Fibroblast of lung (primary cell): ENCODE measurements around the gene OLFM1. TPM values are rescaled to one million over a fixed set of nuclear protein-coding genes. Genes with fewer than 3 reads are reported as not detected.

Source experiments
- DNase-seq, 2 donors: peaks; one replicate each; pipeline versions ENCODE4 v3.0.0 to v3.0.0-alpha.2; 2010; ENCODE audit warnings: low read depth in 2 of 2
- H2AFZ ChIP-seq: 2 replicates; pipeline ENCODE4 v1.5.1; 2012; ENCODE audit warnings: low read length, control low read depth, inconsistent platforms
- H3K27ac ChIP-seq: 2 replicates; pipeline ENCODE4 v1.5.1; 2011; ENCODE audit warnings: low read length, control low read depth; ENCODE audit not compliant: insufficient read depth
- H3K27me3 ChIP-seq: 2 replicates; pipeline ENCODE4 v1.5.1; 2011; ENCODE audit warnings: mild to moderate bottlenecking, low read length; ENCODE audit not compliant: control insufficient read depth, insufficient read depth
- H3K36me3 ChIP-seq: 2 replicates; pipeline ENCODE4 v1.5.1; 2011; ENCODE audit warnings: low read length; ENCODE audit not compliant: control insufficient read depth, insufficient read depth
- H3K4me1 ChIP-seq: 2 replicates; pipeline ENCODE4 v1.5.1; 2011; ENCODE audit warnings: low read length; ENCODE audit not compliant: control insufficient read depth, insufficient read depth; ENCODE audit errors: extremely low read depth
- H3K4me2 ChIP-seq: 2 replicates; pipeline ENCODE4 v1.5.1; 2011; ENCODE audit warnings: low read length, control low read depth; ENCODE audit not compliant: insufficient read depth; ENCODE audit errors: extremely low read depth
- H3K4me3 ChIP-seq, 4 experiments: fragments of 200-600 bp in 1 of 4; sonication (generic) in 1 of 4; replicated peaks in 1 of 4; 2 replicates each; pipeline ENCODE4 v1.5.1; 2011 to 2016; ENCODE audit warnings: low read length in 4 of 4, low read depth in 3 of 4, mild to moderate bottlenecking in 3 of 4, control low read depth in 2 of 4, inconsistent platforms in 1 of 4, mixed read lengths in 1 of 4; ENCODE audit not compliant: insufficient read depth in 1 of 4; ENCODE audit errors: control extremely low read depth in 1 of 4
- H3K79me2 ChIP-seq: 2 replicates; pipeline ENCODE4 v1.5.1; 2012; ENCODE audit warnings: mild to moderate bottlenecking, low read length, inconsistent platforms; ENCODE audit not compliant: control insufficient read depth, insufficient read depth
- H3K9ac ChIP-seq: 2 replicates; pipeline ENCODE4 v1.5.1; 2011; ENCODE audit warnings: mild to moderate bottlenecking, low read length, control low read depth; ENCODE audit not compliant: insufficient read depth
- H3K9me3 ChIP-seq: 2 replicates; pipeline ENCODE4 v1.5.1; 2012; ENCODE audit warnings: low read depth, low read length; ENCODE audit not compliant: control insufficient read depth, insufficient read depth
- H4K20me1 ChIP-seq: 2 replicates; pipeline ENCODE4 v1.5.1; 2011; ENCODE audit warnings: low read length; ENCODE audit not compliant: control insufficient read depth, insufficient read depth; ENCODE audit errors: extremely low read depth
- EZH2 ChIP-seq: IDR thresholded peaks from 2 replicates; pipeline ENCODE4 v1.5.1; 2012; ENCODE audit warnings: low read length, control low read depth, mild to moderate bottlenecking; ENCODE audit errors: missing control alignments
- polyA plus RNA-seq, 2 donors: library from polyadenylated mRNA; depleted of rRNA in 1 of 2; stranded (reverse) in 1 of 2; unstranded in 1 of 2; fragments of >200 nt; gene quantifications; 2 replicates each; pipeline ENCODE4 v1.2.1, GENCODE V29; 2011 to 2012; ENCODE audit warnings: missing spikeins in 1 of 2
- total RNA-seq: library from RNA; depleted of rRNA; stranded (reverse); fragments of >200 nt; gene quantifications from 2 replicates; pipeline ENCODE4 v1.2.1, GENCODE V29; 2014
- TF ChIP-seq, protein P1 (sequence below), 2 donors: IDR thresholded peaks in 1 of 2; conservative IDR thresholded peaks in 1 of 2; 1 replicate in 1 of 2; 2 replicates in 1 of 2; pipeline ENCODE4 v1.5.1; 2011 to 2012; ENCODE audit warnings: low read length in 2 of 2, control low read depth in 1 of 2, inconsistent platforms in 1 of 2, low read depth in 1 of 2, mild to moderate bottlenecking in 1 of 2

OLFM1 gene
- total and polyA plus RNA-seq, 2 donors (not counting 1 experiment from before 2014, with no cell fraction given), result 2.0 to 7.6 TPM

DNA sequence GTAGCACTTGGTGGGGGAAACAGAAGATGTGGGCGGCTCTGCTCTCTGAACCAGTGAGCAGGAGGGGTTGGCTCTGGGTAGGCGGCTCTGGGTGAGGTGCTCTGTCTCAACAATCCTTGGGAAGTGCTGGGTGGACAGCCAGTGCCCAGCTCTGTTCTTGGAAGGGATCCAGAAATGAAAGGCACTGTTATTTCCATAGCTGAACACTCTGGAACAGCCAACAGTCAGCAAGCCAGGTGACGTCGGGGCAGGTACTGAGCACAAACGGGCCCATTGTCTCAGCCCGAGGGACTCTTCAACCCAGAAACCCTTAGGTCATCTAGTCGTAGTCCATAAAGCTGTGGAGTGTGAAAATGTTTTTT, 36.3 kb downstream of the OLFM1 start:
- H4K20me1 ChIP-seq, result no peaks in the 10 kb centered on the region
- no peak overlapping the region for H2AFZ ChIP-seq
- H3K9ac ChIP-seq, result no peak overlapping the region
- H3K4me3 ChIP-seq, result no peak overlapping the region
- no peaks in the 10 kb centered on the region for H3K4me1 ChIP-seq
- H3K27ac ChIP-seq, result no peak overlapping the region
- no peaks in the 10 kb centered on the region for H3K9me3 ChIP-seq
- no peak for TF ChIP-seq EZH2
- TF ChIP-seq, protein P1, sequence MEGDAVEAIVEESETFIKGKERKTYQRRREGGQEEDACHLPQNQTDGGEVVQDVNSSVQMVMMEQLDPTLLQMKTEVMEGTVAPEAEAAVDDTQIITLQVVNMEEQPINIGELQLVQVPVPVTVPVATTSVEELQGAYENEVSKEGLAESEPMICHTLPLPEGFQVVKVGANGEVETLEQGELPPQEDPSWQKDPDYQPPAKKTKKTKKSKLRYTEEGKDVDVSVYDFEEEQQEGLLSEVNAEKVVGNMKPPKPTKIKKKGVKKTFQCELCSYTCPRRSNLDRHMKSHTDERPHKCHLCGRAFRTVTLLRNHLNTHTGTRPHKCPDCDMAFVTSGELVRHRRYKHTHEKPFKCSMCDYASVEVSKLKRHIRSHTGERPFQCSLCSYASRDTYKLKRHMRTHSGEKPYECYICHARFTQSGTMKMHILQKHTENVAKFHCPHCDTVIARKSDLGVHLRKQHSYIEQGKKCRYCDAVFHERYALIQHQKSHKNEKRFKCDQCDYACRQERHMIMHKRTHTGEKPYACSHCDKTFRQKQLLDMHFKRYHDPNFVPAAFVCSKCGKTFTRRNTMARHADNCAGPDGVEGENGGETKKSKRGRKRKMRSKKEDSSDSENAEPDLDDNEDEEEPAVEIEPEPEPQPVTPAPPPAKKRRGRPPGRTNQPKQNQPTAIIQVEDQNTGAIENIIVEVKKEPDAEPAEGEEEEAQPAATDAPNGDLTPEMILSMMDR (conservative IDR thresholded peaks at IDR 0.05 in 1 of 2, IDR thresholded peaks at IDR 0.05 in 1 of 2; ENCODE audit: low read depth in 1 of 2, low read length in 2 of 2), result no peak
- H3K4me2 ChIP-seq, result no peak overlapping the region
- no peak for DNase-seq
- no peaks in the 10 kb centered on the region for H3K36me3 ChIP-seq
- H3K27me3 ChIP-seq, result no peaks in the 10 kb centered on the region
- H3K79me2 ChIP-seq, result no peaks in the 10 kb centered on the region

DNA sequence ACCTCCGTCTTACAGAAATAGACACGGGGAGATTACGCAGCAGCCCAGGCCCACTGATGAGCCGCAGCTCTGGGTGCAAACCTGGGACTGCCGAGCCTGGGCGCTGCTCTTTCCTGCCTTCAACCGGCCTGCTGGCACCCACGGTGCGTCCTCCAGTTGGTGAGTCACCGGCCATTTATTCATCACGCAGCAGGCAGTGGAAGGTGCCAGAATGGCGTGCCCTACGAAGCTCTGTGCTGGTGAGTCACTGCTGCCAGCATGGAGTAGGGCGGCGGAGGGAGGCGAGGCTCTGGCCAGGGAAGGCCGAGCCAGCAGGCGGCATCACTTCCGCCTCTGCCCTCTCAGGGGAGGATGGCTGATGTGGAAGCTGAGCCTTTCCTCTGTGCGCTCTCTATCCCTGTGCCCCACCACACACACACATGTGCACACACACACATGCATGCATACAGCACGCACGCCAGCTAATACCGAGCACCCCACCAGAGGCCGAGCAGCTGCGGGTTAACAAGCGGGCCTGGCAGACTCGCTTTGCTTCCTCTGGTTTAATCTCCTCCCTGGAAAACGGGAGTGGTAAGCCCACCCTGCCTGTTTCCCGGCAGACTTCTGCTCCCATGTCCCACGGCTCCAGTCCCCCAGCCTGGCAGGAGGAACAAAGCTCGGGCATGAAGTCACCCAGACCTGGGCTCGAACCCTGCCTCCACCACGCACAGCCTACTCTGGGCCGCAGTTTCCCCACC, 39.2 kb downstream of the OLFM1 start:
- Histone ChIP-seq H3K79me2 (no peaks in the 10 kb centered on the region), H3K27ac (no peak overlapping the region), H3K9me3 (no peaks in the 10 kb centered on the region), H3K9ac (no peak overlapping the region), H3K27me3 (no peaks in the 10 kb centered on the region), H4K20me1 (no peaks in the 10 kb centered on the region), H3K4me1 (no peaks in the 10 kb centered on the region), H2AFZ (no peak overlapping the region), H3K36me3 (no peaks in the 10 kb centered on the region), H3K4me2 (no peak overlapping the region), H3K4me3 (no peak overlapping the region)
- TF ChIP-seq, protein P1 (conservative IDR thresholded peaks at IDR 0.05 in 1 of 2, IDR thresholded peaks at IDR 0.05 in 1 of 2; ENCODE audit: low read depth in 1 of 2, low read length in 2 of 2), result no peak
- TF ChIP-seq EZH2, result no peak
- peak in 1 of 2 donors; percentile 66 for DNase-seq

DNA sequence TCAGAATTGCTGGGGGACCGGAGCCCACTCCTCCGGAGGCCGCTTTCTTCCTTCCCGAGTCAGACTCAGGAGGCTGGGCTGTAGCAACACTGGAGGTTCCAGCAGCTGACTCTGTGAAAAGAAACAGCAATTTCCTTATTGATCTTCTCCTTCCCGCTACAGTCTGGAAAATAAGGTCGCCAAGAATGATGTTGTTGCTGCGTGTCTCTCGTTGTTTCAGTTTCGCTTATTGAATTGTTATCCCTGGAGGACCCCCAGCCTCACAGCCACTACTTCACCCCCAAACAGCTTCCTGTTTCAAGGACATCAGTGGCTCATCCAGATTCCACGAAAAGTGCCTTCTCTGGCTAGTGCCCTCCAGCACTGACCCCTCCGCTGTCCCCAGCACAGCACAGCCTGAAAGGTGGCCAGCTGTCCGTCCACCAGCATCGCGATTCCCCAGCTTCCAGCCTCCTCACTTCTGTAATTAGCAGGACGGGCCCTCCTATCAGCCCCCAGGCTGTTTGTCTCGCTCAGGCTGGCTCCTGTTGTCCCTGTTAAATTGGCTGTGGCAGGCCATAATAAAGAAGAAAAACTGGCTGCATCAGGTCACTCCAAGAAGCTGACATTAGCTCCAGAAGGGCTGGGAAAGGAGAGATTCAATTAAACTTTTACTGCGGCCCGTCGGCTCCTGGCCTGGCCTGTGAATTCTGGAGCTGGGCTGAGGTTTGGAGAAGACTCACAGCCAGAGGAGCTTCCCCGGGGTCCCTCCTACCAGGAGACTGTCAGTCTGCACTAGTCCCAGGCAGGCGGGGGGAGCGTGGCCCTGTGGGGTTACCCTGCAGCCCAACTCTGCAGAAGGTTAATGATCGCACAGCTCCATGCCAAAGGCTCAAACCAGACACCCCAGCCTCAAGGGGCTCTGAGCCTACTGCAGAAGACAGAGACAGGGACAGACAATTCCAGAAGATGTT, 40.5 kb downstream of the OLFM1 start:
- no peaks in the 10 kb centered on the region for H3K79me2 ChIP-seq

More for the DNA sequence above, 40.5 kb downstream of the OLFM1 start:
- no peaks in the 10 kb centered on the region for H3K4me1 ChIP-seq
- no peaks in the 10 kb centered on the region for H3K27me3 ChIP-seq
- H3K4me3 ChIP-seq, result no peak overlapping the region
- no peak for DNase-seq
- no peak overlapping the region for H3K27ac ChIP-seq
- TF ChIP-seq EZH2, result no peak
- TF ChIP-seq, protein P1 (conservative IDR thresholded peaks at IDR 0.05 in 1 of 2, IDR thresholded peaks at IDR 0.05 in 1 of 2; ENCODE audit: low read depth in 1 of 2, low read length in 2 of 2), result no peak
- H3K9ac ChIP-seq, result no peak overlapping the region
- H3K4me2 ChIP-seq, result no peak overlapping the region
- H2AFZ ChIP-seq, result no peak overlapping the region
- no peaks in the 10 kb centered on the region for H4K20me1 ChIP-seq
- no peaks in the 10 kb centered on the region for H3K9me3 ChIP-seq
- no peaks in the 10 kb centered on the region for H3K36me3 ChIP-seq
